Measurements from ENCODE around the gene RDH12.
"Not testable (repeated sequence)": the region's sequence is repeated elsewhere in the genome, so short reads cannot be mapped to it uniquely, and the experiment has no call there.

Gene RDH12

DNA sequence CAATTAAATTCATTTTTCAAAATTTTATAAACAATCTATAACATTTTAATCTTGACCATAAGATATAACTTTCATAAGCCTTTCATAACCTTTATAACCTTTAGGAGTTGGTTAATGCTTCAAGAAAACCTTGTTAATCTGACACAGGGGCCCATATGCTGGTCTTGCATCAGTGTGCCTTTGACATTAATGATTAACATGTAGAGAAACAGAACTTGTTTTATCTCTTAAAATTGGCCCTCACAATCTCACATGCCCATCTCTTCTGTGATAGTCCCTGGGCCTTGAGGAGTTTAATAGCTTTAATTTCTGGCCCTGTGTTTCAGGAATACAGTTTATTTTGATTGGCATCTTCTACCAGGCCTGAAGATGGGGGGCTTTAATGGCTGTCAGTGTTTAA lies 7.7 kb downstream of the RDH12 start:
- not testable (repeated sequence) for DNase-seq

GRCh38 chr14:67709796-67710195 lies 8.1 kb downstream of the RDH12 start:
- DNase-seq, result not testable (repeated sequence)

DNA sequence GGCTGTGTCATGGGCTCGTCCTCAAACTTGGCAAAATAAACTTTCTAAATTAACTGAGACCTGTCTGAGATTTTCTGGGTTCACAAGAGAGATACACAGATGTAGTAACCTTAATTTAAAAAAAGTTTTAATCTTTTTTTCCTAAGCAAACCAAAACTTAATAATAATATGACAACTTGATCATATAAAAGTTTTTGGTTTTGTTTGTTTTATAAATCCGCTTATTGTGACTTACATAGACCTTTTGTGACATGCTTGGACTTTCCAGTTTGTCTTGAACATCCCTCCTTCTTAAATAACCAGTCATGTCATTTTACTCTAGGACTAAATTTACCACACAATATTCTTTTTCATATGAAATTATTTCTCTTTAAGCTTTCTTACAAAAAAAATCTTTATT lies 8.5 kb downstream of the RDH12 start:
- DNase-seq, result no peak

DNA sequence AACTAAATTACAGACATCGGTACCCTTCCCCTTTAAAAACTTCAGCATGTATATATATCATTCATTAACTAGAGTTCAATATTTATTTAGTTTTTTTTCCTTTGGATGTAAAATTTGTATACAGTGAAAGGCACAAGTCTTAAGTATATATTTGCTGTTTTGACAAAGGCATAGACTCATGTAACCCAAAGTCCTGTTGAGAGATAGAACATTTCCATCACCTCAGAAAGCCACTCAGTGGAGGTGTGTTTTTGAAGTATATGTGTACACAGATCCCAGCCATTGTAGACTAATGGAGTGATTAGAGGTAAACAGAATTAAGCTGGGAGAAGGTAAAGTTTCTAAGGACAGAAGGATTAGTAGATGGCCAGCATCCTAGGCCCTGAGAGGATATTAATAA lies 15.4 kb downstream of the RDH12 start:
- no peak for DNase-seq

- no peak for DNase-seq
These were observed 16.6 kb downstream of the RDH12 start for GRCh38 chr14:67718265-67718664.

GRCh38 chr14:67719385-67719784 lies 17.7 kb downstream of the RDH12 start:
- not testable (repeated sequence) for DNase-seq

DNA sequence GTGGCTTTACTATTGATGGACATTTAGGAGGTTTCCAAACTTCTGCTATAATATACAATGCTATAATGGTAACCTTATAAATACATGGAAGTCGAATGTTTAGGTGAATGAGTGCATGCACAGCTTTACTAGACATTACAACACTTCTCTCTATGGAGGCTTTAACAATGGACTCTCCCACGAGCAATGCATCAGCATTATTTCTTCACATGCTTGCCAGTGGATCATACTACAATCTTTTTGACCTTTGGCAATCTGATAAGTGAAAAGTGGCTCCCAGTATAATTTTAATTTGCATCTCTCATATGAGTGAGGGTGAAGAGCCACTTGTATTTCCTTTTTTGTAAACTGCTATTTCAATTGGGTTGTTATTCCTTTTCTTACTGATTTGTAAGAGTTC lies 18.2 kb downstream of the RDH12 start:
- no peak for DNase-seq

DNA sequence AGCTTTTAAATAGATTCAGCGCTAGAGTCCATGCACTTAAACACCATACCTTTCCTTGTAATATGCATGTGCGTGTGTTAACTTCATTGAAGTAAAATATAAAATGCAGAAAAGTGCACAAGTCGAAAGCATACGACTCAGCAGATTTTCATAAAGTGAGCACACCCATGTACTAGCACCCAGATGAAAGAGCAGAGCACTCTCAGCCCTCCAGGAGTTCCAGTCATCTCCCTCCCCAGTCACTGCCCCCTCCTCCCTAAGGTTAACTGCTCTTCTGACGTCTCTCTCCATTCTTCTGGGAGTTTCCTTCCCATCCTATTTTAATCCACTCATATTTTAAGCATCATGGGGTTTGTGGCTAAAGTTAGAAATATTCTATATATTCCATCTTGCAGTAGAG lies 20.2 kb downstream of the RDH12 start:
- no peak for DNase-seq

GRCh38 chr14:67722293-67722692 lies 20.6 kb downstream of the RDH12 start:
- no peak for DNase-seq

GRCh38 chr14:67725171-67725570 lies 23.5 kb downstream of the RDH12 start:
- no peak for DNase-seq

- DNase-seq, result no peak
These were observed 25.7 kb downstream of the RDH12 start for GRCh38 chr14:67727361-67727760.

DNA sequence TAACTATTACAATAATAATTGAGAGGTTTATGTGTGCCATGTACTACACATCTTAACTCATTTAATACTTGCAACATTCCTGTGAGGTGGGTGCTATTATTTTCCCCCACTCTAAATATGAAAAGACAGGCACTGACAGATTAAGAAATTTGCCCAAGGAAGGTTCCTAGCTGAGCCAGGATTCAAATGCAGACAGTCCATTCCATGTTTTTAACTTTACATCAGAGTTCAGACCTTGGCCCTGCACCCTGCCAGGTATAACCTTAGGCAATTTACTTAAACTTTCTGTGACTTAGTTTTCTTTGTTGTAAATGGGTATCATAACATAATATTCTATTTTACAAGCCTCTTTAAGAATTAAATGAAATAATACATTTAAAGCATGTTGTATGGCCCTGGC lies 26.6 kb downstream of the RDH12 start:
- DNase-seq, result no peak

DNA sequence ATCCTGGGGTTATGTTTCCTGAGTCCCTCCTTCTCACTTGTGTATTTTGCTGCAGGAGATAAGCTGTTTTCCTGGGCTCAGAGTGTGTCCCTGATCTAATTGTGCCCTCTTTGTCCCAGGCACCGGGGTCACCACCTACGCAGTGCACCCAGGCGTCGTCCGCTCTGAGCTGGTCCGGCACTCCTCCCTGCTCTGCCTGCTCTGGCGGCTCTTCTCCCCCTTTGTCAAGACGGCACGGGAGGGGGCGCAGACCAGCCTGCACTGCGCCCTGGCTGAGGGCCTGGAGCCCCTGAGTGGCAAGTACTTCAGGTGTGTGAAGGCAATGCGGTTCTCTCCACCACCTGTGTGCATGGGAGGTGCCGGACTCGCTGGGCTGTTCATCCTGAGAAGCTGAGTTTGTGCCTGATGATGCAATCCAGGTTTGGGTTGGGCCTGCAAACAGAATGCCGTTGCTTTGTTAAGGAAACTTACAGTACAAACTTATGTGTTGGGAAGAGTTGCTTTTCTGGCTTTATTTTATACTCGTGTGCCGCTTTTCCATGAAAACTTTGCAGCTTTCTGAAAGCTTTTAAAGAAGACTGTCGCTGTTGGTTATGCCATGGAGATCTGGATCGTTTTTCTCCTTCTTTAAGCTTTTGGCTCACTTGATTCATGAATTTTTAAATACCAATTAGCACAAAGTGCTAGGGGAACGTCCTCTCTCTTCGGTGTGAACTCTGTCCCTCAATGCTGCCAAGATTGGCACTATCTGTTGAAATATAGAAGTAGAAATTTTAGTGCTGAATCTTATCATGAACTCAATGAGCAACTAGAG lies 27.6 kb downstream of the RDH12 start:
- DNase-seq, result no peak

DNA sequence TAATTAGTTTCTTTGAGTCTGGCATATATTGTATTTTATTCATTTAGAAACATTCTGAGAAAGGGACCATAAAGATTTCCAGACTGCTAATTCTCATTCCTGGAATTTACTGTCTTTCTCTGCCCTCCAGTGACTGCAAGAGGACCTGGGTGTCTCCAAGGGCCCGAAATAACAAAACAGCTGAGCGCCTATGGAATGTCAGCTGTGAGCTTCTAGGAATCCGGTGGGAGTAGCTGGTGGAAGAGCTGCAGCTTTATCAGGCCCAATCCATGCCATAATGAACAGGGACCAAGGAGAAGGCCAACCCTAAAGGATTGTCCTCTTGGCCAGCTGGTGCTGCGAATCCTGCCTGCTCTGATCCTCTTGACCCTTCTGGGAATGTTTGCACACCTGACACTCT lies 31.9 kb downstream of the RDH12 start:
- DNase-seq, result no peak

- no peak for DNase-seq
These were observed 33.0 kb downstream of the RDH12 start for GRCh38 chr14:67734675-67735074.

DNA sequence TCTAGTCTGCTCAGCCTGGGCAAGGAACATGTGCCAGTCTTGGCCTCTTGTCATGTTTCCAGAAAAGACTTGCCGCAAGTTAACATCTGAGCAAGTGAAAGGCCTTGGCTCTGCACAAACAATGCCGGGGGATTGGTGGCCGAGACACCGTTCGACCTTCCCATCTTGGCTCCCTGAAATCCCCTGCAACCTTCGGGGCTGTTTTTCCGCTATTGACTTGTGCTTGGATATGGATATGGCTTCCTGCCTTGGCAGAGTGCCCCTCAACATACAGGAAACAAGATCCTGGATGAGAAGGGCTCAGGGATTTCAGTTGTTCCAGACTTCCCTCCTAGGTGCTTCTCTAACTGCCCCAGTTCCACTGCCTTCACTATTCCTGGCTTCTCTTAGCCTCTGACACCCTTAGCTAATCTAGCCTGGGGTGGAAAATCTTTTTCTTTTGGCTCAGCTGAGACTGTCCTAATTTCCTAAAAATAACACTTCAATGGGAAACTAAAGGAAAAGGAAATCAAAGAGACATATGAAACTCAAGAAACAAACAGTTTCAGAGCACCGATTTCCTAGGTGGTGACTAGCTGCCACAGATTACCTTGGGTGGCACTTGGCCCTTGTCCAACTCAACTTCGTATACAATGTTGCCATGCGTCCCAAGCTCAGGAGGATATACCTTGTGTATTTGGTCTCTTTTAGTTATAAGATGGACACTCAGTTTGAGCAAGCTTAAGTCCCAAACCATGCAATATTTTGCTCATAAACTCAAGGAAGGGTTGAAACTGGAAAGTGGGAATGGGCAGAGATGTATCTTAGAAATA lies 33.9 kb downstream of the RDH12 start:
- no peak for DNase-seq

GRCh38 chr14:67736771-67737170 lies 35.1 kb downstream of the RDH12 start:
- DNase-seq, result no peak

DNA sequence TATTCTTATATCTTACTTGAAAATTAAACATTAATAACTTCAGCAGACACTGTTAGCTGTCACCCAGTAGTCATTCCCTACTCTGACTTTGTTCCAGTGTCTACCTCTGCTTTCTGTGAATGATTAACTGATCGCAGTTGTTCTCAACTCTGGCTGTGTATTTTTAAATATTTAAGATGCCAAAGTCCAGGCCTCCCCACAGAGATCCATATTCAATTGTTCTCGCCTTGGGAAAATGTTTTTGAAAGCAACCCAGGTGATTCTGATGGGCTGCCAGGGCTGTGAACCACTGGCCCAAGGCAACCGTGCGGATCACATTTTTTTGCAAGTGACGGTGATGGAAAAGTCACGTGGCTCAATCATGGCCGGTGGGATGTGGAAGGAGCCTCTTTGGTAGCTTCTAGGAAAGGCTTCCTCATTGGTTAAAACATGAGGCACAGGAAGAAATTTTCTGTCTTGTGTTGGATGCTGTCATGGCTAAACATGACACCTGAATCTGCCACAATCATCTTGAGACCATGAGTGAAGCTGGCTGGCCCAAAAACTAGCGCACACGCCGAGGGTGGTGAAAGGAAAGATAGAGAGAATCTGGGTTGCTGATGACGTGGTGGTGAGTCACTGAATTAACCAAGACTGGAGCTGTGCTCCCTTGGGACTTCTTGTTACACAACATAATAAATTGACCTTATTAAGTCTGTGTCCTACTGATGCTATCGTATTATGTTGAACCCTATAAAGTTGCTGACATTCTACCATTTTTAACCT lies 37.2 kb downstream of the RDH12 start:
- no peak for DNase-seq

DNA sequence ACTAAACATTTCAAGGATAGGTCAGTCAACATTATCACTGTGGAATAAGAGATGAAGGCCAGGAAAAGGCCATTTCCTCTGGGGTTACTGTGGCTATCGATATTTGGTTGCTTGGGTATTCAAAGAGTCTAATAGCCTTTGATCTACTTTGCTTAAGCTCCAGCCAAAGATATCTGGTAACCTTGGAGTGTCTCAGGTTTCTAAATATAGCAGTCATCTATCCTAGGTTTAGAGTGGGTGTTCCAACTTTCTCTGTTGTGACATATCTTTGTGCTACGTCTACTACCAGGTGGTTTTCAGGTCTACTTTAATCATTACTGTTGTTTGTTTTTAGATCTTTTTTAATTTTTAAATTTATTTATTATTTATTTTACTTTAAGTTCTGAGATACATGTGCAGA lies 42.4 kb downstream of the RDH12 start:
- no peak for DNase-seq

DNA sequence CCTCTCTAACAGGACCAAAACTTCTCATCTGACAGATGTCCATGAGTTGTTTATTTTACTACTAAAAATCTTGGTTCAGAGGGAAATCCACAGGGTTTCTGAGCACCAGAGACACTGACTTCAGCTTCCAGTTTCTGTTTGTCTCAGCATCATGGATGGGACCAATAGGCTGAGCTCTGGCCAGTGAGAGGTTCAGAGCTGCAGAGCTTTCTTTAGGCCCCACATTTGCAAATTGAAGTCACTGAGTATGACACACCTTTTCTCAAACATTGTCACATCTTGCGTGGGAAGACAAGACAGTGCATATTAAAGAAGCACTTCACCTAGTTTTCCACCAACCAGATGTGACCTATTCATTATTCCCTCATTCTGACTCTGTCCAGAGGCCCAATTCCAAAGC lies 45.2 kb downstream of the RDH12 start:
- DNase-seq, result no peak

DNA sequence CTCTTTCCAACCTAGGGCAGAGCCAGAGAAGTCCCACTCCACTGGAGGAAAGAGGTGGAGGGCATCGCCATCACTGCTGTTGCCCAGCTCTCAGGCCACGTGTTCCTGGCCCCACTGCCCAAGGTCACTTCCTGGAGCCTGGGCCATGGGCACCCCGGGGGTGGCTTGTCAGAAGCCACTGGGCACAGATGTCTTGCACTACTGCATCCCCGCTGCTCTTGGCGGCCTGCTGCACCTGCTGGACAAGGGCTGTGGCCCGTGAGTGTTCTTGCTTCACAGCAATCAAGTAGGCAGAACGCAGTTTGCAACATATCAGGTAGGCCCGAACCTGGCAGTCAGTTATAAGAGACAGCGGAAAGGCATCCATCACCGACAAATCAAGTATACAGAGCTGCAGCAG lies 46.6 kb downstream of the RDH12 start:
- DNase-seq, result no peak

DNA sequence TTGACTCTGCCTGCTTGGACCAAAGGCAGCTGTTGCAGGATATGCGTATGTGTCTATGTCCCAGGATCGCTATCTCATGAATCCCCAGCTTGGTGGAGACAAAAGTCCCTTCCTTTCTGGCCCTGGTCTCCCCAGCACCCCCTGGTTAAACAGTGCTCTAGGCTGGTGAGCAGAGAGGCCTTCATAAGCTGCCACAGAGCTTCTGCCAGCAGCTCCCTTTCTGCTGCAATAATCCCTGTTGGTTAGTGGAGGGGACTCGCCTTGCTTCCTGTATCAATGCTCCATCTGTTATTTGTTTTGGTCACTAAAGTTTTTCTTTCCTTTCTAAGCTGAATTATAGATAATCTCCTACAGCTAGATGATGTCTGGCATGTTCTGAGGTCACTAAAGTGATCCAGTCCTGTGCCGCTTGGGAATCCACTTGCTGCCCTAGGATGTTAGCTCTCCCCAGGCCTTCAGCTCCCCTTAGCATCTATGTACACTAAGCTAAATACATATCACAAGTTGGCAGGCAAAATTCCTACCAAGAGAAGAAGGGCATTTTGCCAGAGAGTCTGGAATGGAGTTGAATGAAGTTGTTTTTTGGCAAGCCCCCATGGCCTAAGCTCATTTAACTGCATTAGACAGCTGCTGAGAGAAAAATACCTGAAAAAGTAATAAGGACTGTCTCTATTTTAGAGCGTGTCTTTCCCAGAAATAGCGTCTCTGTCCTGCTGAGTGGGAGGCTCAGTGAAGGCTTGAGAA lies 47.8 kb downstream of the RDH12 start:
- peak; percentile 62 for DNase-seq

- no peak for DNase-seq
These were observed 54.8 kb downstream of the RDH12 start for GRCh38 chr14:67756496-67756895.

Measured in DMS 273 treated with DMSO at 0.1 percent for 48 hours (cell line).